Endometrial microvascular endothelial cells (primary cell): ENCODE data around the gene ARRB1. TPM values are rescaled to one million over a fixed set of nuclear protein-coding genes. Genes with fewer than 3 reads are reported as not detected.
"Not testable (repeated sequence)": the region's sequence is repeated elsewhere in the genome, so short reads cannot be mapped to it uniquely, and the experiment has no call there.

ENCODE experiments used
- in situ Hi-C: cut with HindIII; loops from 2 replicates; pipeline ENCODE4 v1.10.0; 2017; ENCODE audit warnings: low sequenced_read_pairs, low pct_unique_long_range_greater_than_20kb; ENCODE audit errors: inconsistent ontology term
- total RNA-seq: library from RNA; depleted of rRNA; stranded (reverse); fragments of >200 nt; gene quantifications from one replicate; pipeline ENCODE4 v1.2.3, GENCODE V29; 2015; ENCODE audit errors: inconsistent ontology term

Gene ARRB1
- total RNA-seq, 1 donor from 2014 or later, result 22.7 TPM

- in situ Hi-C loops, result no loop called here
Observed at GRCh38 chr11:75374646-75375045, 23.2 kb upstream of the ARRB1 start.

DNA sequence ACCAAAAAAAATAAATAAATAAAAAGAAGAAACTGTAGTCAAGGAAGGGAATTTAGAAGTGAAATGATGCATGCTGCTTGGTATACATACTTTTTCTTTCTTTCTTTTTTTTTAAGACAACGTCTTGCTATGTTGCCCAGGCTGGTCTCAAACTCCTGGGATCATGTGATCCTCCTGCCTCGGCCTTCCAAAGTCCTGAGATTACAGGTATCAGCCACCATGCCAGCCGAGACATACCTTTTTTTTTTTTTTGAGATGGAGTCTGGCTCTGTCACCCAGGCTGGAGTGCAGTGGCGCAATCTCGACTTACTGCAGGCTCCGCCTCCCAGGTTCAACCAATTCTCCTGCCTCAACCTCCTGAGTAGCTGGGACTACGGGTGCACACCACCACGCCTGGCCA is 21.7 kb upstream of the ARRB1 start:
- in situ Hi-C loops, result no loop called here

- in situ Hi-C loops, result no loop called here
Observed at GRCh38 chr11:75371949-75372876, 20.8 kb upstream of the ARRB1 start.

DNA sequence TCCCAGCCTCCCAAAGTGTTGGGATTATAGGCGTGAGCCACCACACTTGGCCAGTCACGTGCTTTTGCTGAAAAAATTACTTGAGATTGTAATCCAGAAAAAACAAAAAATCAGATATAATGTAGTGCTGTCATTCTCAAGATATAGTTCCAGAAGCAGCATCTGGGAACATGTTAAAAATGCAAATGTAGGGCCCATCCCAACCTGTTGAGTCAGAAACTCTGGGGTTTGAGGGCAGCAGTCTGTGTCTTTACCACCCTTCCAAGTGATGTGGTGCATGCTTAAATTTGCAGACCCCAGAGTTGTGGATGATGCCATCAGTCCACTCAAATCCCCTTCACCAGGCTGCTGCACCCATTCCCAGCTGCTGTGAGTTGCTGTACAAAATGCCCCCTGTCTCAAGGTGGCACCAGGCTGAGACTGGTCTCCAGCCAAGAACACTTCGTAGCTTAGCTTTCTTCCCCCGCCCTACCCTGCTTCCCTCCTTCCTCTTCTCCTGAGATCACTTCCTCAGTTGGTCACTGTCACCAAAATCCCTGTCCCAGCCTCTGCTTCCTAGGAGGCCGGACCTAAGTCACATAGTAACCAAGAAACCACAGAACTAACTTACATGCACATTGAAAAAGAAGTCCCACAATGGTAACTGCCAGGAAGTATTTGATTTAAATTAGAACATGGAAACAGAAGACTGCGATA is 18.2 kb upstream of the ARRB1 start:
- in situ Hi-C loops, result no loop called here

DNA sequence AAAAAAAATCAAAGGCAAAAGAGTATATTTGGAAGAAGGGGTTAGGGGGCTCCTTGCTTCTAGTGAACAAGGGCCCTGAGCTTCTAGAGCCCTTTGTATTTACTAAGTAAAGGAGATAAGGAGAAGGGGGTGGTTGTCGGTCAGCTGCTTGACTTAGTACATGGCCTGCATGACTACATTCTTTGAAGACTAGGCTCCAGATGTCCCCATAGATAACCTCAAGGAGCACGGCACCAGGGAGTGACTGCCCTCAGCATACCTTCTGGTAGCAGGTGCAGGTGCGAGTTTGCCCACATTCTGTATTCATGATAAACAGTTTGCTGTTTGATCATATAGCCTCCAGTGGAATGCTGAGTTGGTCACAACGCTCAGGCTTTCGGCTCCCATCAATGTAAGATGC is 15.4 kb upstream of the ARRB1 start:
- in situ Hi-C loops, result not testable (repeated sequence)

GRCh38 chr11:75365711-75366181 is 14.3 kb upstream of the ARRB1 start:
- in situ Hi-C loops, result no loop called here

- in situ Hi-C loops, result not testable (repeated sequence)
Observed at GRCh38 chr11:75362285-75362684, 10.8 kb upstream of the ARRB1 start.

DNA sequence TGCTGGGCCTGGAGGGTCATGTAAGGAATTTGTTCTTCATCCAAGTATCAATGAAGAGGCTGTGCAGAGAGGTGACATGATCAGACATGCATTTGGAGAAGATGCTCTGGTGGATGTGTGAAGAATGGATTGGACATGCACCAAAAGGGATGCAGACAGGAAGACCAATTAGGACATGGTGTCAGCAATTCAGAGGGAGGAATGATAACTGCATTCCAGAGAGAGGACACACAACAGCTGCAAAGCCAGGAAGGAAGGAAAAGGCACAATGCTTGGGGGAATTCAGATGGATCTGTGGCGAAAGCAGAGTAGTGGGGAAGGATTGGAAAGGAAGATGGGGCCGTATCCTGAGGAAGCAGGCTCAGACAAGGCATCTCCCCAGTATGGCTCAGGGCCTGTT is 5.2 kb upstream of the ARRB1 start:
- in situ Hi-C loops, result no loop called here

DNA sequence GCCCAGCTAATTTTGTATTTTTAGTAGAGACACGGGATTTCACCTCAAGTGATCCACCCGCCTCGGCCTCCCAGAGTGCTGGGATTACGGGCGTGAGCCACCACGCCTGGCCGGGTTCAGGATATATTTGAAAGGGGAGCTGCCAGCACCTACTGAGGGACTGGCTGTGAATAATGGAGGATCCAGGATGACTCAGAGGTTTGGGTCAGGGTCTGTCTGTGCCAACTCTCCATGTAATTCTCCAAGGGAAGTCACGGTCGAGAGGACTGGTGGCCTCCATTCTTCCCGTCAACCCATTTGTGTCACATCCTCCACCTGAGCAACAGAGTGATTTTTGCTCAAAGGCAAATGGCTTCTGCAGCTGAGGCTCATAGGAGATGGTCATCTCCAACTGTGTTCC is 3.6 kb upstream of the ARRB1 start:
- in situ Hi-C loops, result no loop called here

- in situ Hi-C loops, result no loop called here
Observed at GRCh38 chr11:75352588-75353206, 1.2 kb upstream of the ARRB1 start.

- in situ Hi-C loops, result no loop called here
Observed at GRCh38 chr11:75351791-75352587, 528 bp upstream of the ARRB1 start.

DNA sequence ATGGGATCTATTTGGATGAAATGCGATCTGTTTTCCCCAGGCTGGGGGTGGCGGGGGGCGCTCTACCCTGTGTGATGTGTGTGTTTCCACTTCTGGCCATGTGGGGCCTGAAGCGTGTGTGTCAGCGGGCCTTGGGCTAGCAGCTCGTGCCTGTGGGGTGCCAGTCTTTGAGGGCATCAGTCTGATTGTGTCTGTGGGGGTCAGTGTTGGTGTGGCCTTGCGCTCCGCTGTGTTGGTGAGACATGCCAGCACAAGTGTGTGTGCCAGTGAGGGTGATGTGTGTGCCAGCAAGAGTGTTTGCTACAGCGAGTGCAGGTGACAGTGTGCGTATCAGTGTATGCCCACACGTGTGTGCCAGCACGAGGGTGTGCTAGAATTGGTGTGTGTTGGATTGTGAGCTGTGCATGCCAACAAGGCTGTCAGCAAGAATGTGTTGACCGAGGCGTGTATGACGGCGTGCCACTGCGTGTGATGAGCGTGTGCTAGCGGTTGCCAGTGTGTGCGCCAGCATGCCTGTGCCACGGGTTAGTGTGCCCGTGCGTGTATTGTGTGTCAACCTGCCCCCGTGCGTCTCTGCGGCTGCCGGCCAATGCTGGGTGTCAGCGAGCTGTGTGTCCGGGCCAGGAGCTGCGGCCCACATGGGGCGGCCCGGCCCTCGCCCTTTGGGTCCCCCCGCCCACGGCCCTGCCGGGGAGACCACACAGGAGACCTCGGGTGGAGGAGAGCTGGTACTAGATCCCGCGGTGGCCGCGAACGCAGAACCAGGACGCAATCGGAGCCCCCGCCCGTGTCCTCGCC is 519 bp downstream of the ARRB1 start:
- in situ Hi-C loops, result no loop called here

DNA sequence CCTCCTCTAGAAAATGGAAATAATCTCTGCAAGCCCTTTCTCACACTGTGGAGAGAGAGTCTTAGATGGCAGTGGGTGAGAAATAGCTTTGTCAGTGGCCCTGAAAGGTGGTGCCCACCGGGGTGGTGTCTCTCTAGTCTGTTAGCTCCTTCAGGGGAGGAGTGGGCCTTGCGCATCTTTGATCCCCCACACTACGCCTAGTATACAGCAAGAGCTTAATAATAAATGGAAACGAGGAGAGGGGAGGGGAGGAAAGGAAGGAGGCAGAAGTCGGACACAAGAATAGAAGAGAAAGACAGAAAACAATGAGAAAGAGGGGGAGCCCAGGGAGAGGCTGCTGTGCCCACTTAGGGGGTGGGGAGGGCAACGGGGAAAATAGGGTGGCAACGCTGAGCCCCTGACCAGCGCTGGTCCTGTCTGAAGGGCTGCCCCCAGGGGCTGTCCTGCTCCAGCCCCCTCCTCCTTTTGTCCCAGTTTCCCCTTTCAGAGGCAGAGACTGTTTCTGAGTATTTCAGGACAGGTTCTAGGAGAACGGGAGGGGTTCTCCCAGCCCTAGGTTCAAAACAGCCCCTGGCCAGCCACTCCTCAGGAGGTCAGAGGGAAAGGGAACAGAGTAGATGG is 1.2 kb downstream of the ARRB1 start:
- in situ Hi-C loops, result no loop called here

GRCh38 chr11:75349521-75350116 is 1.8 kb downstream of the ARRB1 start:
- in situ Hi-C loops, result no loop called here

DNA sequence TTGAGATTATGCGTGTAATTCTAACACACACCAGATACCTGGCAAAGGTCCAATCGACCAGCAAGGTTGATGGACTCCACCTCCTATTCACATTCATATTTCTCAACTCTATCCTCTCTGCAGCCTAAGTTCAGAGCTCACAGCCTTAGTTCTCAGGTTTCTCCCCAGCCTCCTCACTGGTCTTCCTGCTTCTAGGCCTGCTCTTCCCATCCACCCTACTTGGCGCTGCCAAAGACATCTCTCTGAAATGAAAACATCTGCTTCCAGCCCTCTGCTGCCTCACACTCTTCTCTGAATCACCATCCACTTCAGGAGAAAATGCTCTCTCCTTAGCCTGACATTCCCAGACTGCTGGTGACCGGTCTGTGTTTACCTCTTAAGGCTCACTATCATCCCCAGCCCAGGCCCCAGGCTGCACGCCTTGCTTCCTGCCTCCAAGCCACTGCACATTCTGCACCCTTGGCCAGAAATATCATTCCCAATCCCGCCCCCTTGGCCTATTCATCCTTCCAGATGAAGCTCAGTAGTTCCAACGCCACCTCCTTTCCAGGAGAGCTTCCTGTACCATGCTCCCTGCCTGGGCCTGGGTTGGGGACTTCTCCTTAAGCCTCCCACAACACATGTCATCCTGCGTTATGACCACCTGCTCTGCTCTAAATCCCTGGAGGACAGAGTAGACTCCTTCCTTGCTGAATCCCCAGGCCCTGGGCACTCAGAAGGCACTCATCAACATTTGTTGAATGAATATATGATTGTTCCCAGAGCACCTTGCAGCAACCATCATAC is 3.5 kb downstream of the ARRB1 start:
- in situ Hi-C loops, result no loop called here

GRCh38 chr11:75346912-75347647 is 4.4 kb downstream of the ARRB1 start:
- in situ Hi-C loops, result no loop called here
